H1 (cell line): ENCODE data around the gene L2HGDH. TPM values are rescaled to one million over a fixed set of nuclear protein-coding genes. Genes with fewer than 3 reads are reported as not detected.

Experiments used
- CTCF ChIA-PET: fragments of 300-600 bp; sonication (Branson Sonifier 250); formaldehyde crosslinking; loops from one replicate; lab custom pipeline; 2021; ENCODE audit not compliant: partially characterized antibody; lab: Charles Lee
- POLR2A ChIA-PET: fragments of 300-600 bp; sonication (Branson Sonifier 250); formaldehyde crosslinking; loops from one replicate; lab custom pipeline; 2021; ENCODE audit warnings: inconsistent platforms; ENCODE audit not compliant: partially characterized antibody; lab: Charles Lee
- DNase-seq, 2 experiments: peaks; one replicate each; pipeline versions ENCODE4 v3.0.0 to v3.0.0-alpha.2; 2010 to 2022; ENCODE audit warnings: low spot score in 2 of 2, low read depth in 1 of 2, mixed read lengths in 1 of 2
- FAIRE-seq: peaks from 2 replicates; lab custom pipeline; 2011; peaks lifted over from hg19 to GRCh38; lab: Jason Lieb, UNC
- H2AFZ ChIP-seq: 2 replicates; pipeline ENCODE4 v1.8.1; 2012; ENCODE audit warnings: low read length, inconsistent platforms
- H2AK5ac ChIP-seq: 2 replicates; pipeline ENCODE4 v1.6.1; 2013; ENCODE audit warnings: low read depth, low read length
- H2BK120ac ChIP-seq: replicated peaks from 2 replicates; pipeline ENCODE3; 2013; ENCODE audit warnings: low read depth, low read length, inconsistent platforms
- H2BK12ac ChIP-seq: 2 replicates; pipeline ENCODE4 v1.6.1; 2013; ENCODE audit warnings: low read depth, low read length
- H2BK15ac ChIP-seq: 2 replicates; pipeline ENCODE4 v1.6.1; 2013; ENCODE audit warnings: low read length
- H2BK20ac ChIP-seq: 2 replicates; pipeline ENCODE4 v1.6.1; 2013; ENCODE audit warnings: low read length
- H2BK5ac ChIP-seq: 2 replicates; pipeline ENCODE4 v1.6.1; 2013; ENCODE audit warnings: low read depth, low read length
- H3K14ac ChIP-seq: 2 replicates; pipeline ENCODE4 v1.6.1; 2013; ENCODE audit warnings: inconsistent platforms; ENCODE audit not compliant: insufficient read length
- H3K18ac ChIP-seq: 2 replicates; pipeline ENCODE4 v1.6.1; 2013; ENCODE audit warnings: low read length; ENCODE audit errors: extremely low read depth
- H3K23ac ChIP-seq: 2 replicates; pipeline ENCODE4 v1.6.1; 2013; ENCODE audit warnings: inconsistent platforms; ENCODE audit not compliant: insufficient read length
- H3K23me2 ChIP-seq: 2 replicates; pipeline ENCODE4 v1.6.1; 2013; ENCODE audit warnings: low read depth, low read length
- H3K27ac ChIP-seq: 2 replicates; pipeline ENCODE4 v1.6.1; 2011; ENCODE audit warnings: low read depth, low read length, inconsistent platforms
- H3K27me3 ChIP-seq, 4 experiments: replicated peaks in 1 of 4; 1 replicate in 1 of 4; 2 replicates in 3 of 4; pipeline versions ENCODE4 v1.6.1 to v1.8.1; 2011 to 2013; ENCODE audit warnings: low read length in 3 of 4, mild to moderate bottlenecking in 3 of 4, inconsistent platforms in 2 of 4, mixed read lengths in 2 of 4, moderate library complexity in 1 of 4; ENCODE audit not compliant: control insufficient read depth in 3 of 4, insufficient read depth in 3 of 4; ENCODE audit errors: extremely low read depth in 1 of 4
- H3K36me3 ChIP-seq, 4 experiments: 2 replicates each; pipeline versions ENCODE4 v1.6.1 to v1.8.1; 2011 to 2013; ENCODE audit warnings: mild to moderate bottlenecking in 4 of 4, low read length in 3 of 4, moderate library complexity in 2 of 4, control low read depth in 1 of 4, inconsistent platforms in 1 of 4; ENCODE audit not compliant: insufficient read depth in 4 of 4, control insufficient read depth in 2 of 4
- H3K4ac ChIP-seq: replicated peaks from 2 replicates; pipeline ENCODE3; 2013; ENCODE audit warnings: low read length, low read depth, mixed read lengths, inconsistent platforms; ENCODE audit not compliant: insufficient read length
- H3K4me1 ChIP-seq, 4 experiments: replicated peaks in 1 of 4; 1 replicate in 1 of 4; 2 replicates in 3 of 4; pipeline versions ENCODE4 v1.6.1 to v1.8.1; 2011 to 2013; ENCODE audit warnings: low read length in 3 of 4, inconsistent platforms in 2 of 4, mixed read lengths in 1 of 4; ENCODE audit not compliant: insufficient read depth in 4 of 4, control insufficient read depth in 3 of 4
- H3K4me2 ChIP-seq, 2 experiments: 2 replicates each; pipeline versions ENCODE4 v1.6.1 to v1.8.1; 2011 to 2013; ENCODE audit warnings: low read depth in 2 of 2, low read length in 2 of 2, control low read depth in 1 of 2, inconsistent platforms in 1 of 2, mild to moderate bottlenecking in 1 of 2; ENCODE audit not compliant: insufficient read depth in 1 of 2
- H3K4me3 ChIP-seq, 4 experiments: fragments of 200-600, 300-600 bp in 1 of 4; sonication (generic), shearing (Covaris generic), sonication (Bioruptor Twin) in 1 of 4; 2 replicates each; pipeline versions ENCODE4 v1.5.1 to v1.8.1; 2011 to 2016; ENCODE audit warnings: low read length in 4 of 4, low read depth in 3 of 4, control low read depth in 2 of 4, inconsistent platforms in 2 of 4, mild to moderate bottlenecking in 2 of 4, mixed read lengths in 1 of 4, moderate library complexity in 1 of 4; ENCODE audit not compliant: insufficient read depth in 2 of 4; ENCODE audit errors: extremely low read depth in 1 of 4
- H3K56ac ChIP-seq: replicated peaks from 2 replicates; pipeline ENCODE3; 2013; ENCODE audit warnings: low read depth, mild to moderate bottlenecking, mixed read lengths, low read length, inconsistent platforms; ENCODE audit not compliant: insufficient read length
- H3K79me1 ChIP-seq: 2 replicates; pipeline ENCODE4 v1.6.1; 2013; ENCODE audit warnings: low read depth, low read length, control low read depth
- H3K79me2 ChIP-seq, 2 experiments: 2 replicates each; pipeline versions ENCODE4 v1.6.1 to v1.8.1; 2012 to 2013; ENCODE audit warnings: low read length in 2 of 2, mild to moderate bottlenecking in 2 of 2, inconsistent platforms in 1 of 2; ENCODE audit not compliant: insufficient read depth in 2 of 2, control insufficient read depth in 1 of 2
- H3K9ac ChIP-seq, 4 experiments: replicated peaks in 1 of 4; 1 replicate in 1 of 4; 2 replicates in 3 of 4; pipeline versions ENCODE4 v1.6.1 to v1.8.1; 2011 to 2013; ENCODE audit warnings: low read depth in 3 of 4, low read length in 3 of 4, control low read depth in 2 of 4, mild to moderate bottlenecking in 2 of 4, moderate library complexity in 2 of 4, inconsistent platforms in 1 of 4; ENCODE audit errors: extremely low read depth in 1 of 4
- H3K9me3 ChIP-seq, 2 experiments: 2 replicates each; pipeline versions ENCODE4 v1.6.1 to v1.8.1; 2012 to 2013; ENCODE audit warnings: mild to moderate bottlenecking in 2 of 2, moderate library complexity in 2 of 2, control low read depth in 1 of 2, inconsistent platforms in 1 of 2, low read depth in 1 of 2, low read length in 1 of 2, mixed read lengths in 1 of 2; ENCODE audit not compliant: insufficient read depth in 2 of 2
- H4K20me1 ChIP-seq, 2 experiments: replicated peaks in 1 of 2; 2 replicates each; pipeline versions ENCODE3 to v1.8.1; 2011 to 2013; ENCODE audit warnings: inconsistent platforms in 2 of 2, low read length in 2 of 2, mild to moderate bottlenecking in 1 of 2; ENCODE audit not compliant: insufficient read depth in 2 of 2, control insufficient read depth in 1 of 2
- H4K5ac ChIP-seq: 2 replicates; pipeline ENCODE4 v1.6.1; 2013; ENCODE audit warnings: low read length, low read depth, mixed read lengths, inconsistent platforms; ENCODE audit not compliant: insufficient read length
- H4K8ac ChIP-seq: 2 replicates; pipeline ENCODE4 v1.8.0; 2013; ENCODE audit warnings: mild to moderate bottlenecking, moderate library complexity, low read length, inconsistent platforms; ENCODE audit not compliant: insufficient read depth; ENCODE audit errors: extremely low read depth
- H4K91ac ChIP-seq: replicated peaks from 2 replicates; pipeline ENCODE3; 2013; ENCODE audit warnings: low read length, mixed read lengths, inconsistent platforms; ENCODE audit not compliant: insufficient read length
- ASH2L ChIP-seq: fragments of 200-600, 300-600 bp; sonication (generic); IDR thresholded peaks from one replicate; pipeline ENCODE4 v1.7.1; 2017; ENCODE audit warnings: low read length
- EGR1 ChIP-seq: IDR thresholded peaks from 2 replicates; pipeline ENCODE4 v1.6.1; 2011; ENCODE audit warnings: low read depth, low read length, borderline replicate concordance
- HDAC2 ChIP-seq, 2 experiments: fragments of 300-600 bp in 1 of 2; sonication (generic) in 1 of 2; IDR thresholded peaks; 2 replicates each; pipeline ENCODE4 v1.6.1; 2011 to 2012; ENCODE audit warnings: low read depth in 2 of 2, low read length in 2 of 2, mild to moderate bottlenecking in 2 of 2, moderate library complexity in 2 of 2, borderline replicate concordance in 1 of 2, inconsistent platforms in 1 of 2
- HDAC6 ChIP-seq: IDR thresholded peaks from one replicate; pipeline ENCODE4 v1.7.1; 2012; ENCODE audit warnings: low read depth, mild to moderate bottlenecking, inconsistent platforms, low read length, moderate library complexity
- KDM1A ChIP-seq: fragments of 200-600, 300-600 bp; sonication (generic); IDR thresholded peaks from 2 replicates; pipeline ENCODE4 v1.7.1; 2016; ENCODE audit warnings: mild to moderate bottlenecking, low read length, borderline replicate concordance
- KDM4A ChIP-seq: IDR thresholded peaks from one replicate; pipeline ENCODE4 v1.7.1; 2012; ENCODE audit warnings: low read depth, mild to moderate bottlenecking, moderate library complexity, low read length, inconsistent platforms; ENCODE audit not compliant: severe bottlenecking
- NRF1 ChIP-seq: IDR thresholded peaks from 2 replicates; pipeline ENCODE4 v1.6.1; 2011; ENCODE audit warnings: mild to moderate bottlenecking, low read depth, low read length, improper control_type of control experiment
- SIN3A ChIP-seq, 2 experiments: IDR thresholded peaks in 1 of 2; conservative IDR thresholded peaks in 1 of 2; 2 replicates each; pipeline ENCODE4 v1.6.1; 2011 to 2012; ENCODE audit warnings: low read length in 2 of 2, improper control_type of control experiment in 1 of 2, low read depth in 1 of 2, mild to moderate bottlenecking in 1 of 2
- SP4 ChIP-seq: IDR thresholded peaks from 2 replicates; pipeline ENCODE4 v1.6.1; 2012; ENCODE audit warnings: low read length, inconsistent platforms
- WGBS, 2 experiments: shearing (Covaris generic) in 1 of 2; methylation state at CpG; one replicate each; pipeline versions ENCODE4 v1.1.6 to v1.1.7; 2013 to 2015; ENCODE audit warnings: low lambda C conversion rate in 2 of 2, mixed read lengths in 2 of 2, inconsistent platforms in 1 of 2, low coverage in 1 of 2, missing lambda C conversion rate in 1 of 2; ENCODE audit not compliant: insufficient replicate concordance in 2 of 2, insufficient coverage in 1 of 2, insufficient read length in 1 of 2; ENCODE audit errors: extremely low coverage in 1 of 2, missing lambda C conversion rate in 1 of 2; 5-methylcytosine and 5-hydroxymethylcytosine counted together
- polyA plus RNA-seq, 7 experiments: library from polyadenylated mRNA; depleted of rRNA in 3 of 7; stranded (reverse) in 5 of 7; unstranded in 2 of 7; fragments of >200 nt in 5 of 7; fragments of 200-250 nt in 2 of 7; gene quantifications; 1 replicate in 5 of 7; 2 replicates in 1 of 7; 4 replicates in 1 of 7; pipeline versions ENCODE4 v1.2.1 to v1.2.3, GENCODE V29; 2011 to 2013; ENCODE audit warnings: missing spikeins in 2 of 7, mixed read lengths in 2 of 7
- total RNA-seq: library from RNA; stranded (reverse); fragmentation: NEBNext Ultra II Directional; extraction: Animal tissue kit (Norgen Biotek cat#: 25700); gene quantifications from 2 replicates; pipeline ENCODE4 v1.2.1, GENCODE V29; 2021
- TF ChIP-seq, protein P1 (sequence below): IDR thresholded peaks from 2 replicates; pipeline ENCODE4 v1.6.1; 2012; ENCODE audit warnings: inconsistent platforms

The L2HGDH gene
- total and polyA plus RNA-seq, 2 of the 8 experiments (the other 6 are each of a cell fraction or from before 2014, with no cell fraction given), result 12.2 to 28.6 TPM

- CTCF ChIA-PET, result interaction anchor here (0.6 kb wide), 2 partner anchors 11 to 50 kb away, joined by 3 read pairs; no protein-coding TSS in a partner anchor
- H3K18ac ChIP-seq, result peak within 1 kb of the TSS; percentile 52; the same call in 1 of the 2 replicates
- H4K91ac ChIP-seq, result peak within 1 kb of the TSS; percentile 91
- H3K36me3 ChIP-seq, result no peaks in the 10 kb centered on the region
- no peaks in the 10 kb centered on the region for H4K20me1 ChIP-seq
- peak within 1 kb of the TSS; percentile 90 for H3K56ac ChIP-seq
- peak within 1 kb of the TSS; percentile 97 for H4K5ac ChIP-seq
- H3K27me3 ChIP-seq, result peaks cover 0 to 5% (median 0%) of the 10 kb centered on the region in 4 experiments; a peak in 2 of 7 replicates
- no peaks in the 10 kb centered on the region; a peak in 1 of 7 replicates for H3K4me1 ChIP-seq
- H4K8ac ChIP-seq, result peak within 1 kb of the TSS; percentile 89
- H3K4ac ChIP-seq, result no peak within 1 kb of the TSS
- 2% methylated on average over 44 of the region's 90 CpGs; no CpG with 5 or more reads in 1 of the 2 experiments for WGBS, 2 experiments
- no peak within 1 kb of the TSS for H2BK5ac ChIP-seq
- peaks cover 0 to 22% of the 10 kb centered on the region in 2 experiments; a peak in 3 of 4 replicates for H3K79me2 ChIP-seq
- FAIRE-seq, result no peak
- H3K23ac ChIP-seq, result no peak within 1 kb of the TSS
- no peak within 1 kb of the TSS for H2BK120ac ChIP-seq
- no peak within 1 kb of the TSS for H2BK12ac ChIP-seq
- peak within 1 kb of the TSS; percentile 11; the same call in 1 of the 2 replicates for H3K27ac ChIP-seq
- H3K14ac ChIP-seq, result no peak within 1 kb of the TSS
- peak within 1 kb of the TSS; percentile 85 to 93 for H3K4me2 ChIP-seq
- H2BK20ac ChIP-seq, result no peak within 1 kb of the TSS
- POLR2A ChIA-PET, result interaction anchor here (0.6 to 1.5 kb wide), 10 partner anchors 10 to 379 kb away, joined by 3 to 6 read pairs (median 4); partner anchors contain the start of genes NEMF and VCPKMT
- H3K23me2 ChIP-seq, result peaks cover 3% of the 10 kb centered on the region; the same call in 1 of the 2 replicates
- H3K4me3 ChIP-seq, result peak within 1 kb of the TSS; percentile 63 to 96 (median 82)
- peak; percentile 47 to 93 for DNase-seq
- peak within 1 kb of the TSS; percentile 58 to 89 (median 69) for H3K9ac ChIP-seq
- H3K9me3 ChIP-seq, result no peaks in the 10 kb centered on the region
- peak within 1 kb of the TSS; percentile 87 for H2AFZ ChIP-seq
- H3K79me1 ChIP-seq, result no peaks in the 10 kb centered on the region
- no peak within 1 kb of the TSS for H2AK5ac ChIP-seq
- H2BK15ac ChIP-seq, result no peak within 1 kb of the TSS
- TF ChIP-seq NRF1 (peak; percentile 64), HDAC2 (IDR thresholded peaks at IDR 0.05; ENCODE audit: borderline replicate concordance in 1 of 2, low read depth in 2 of 2, low read length in 2 of 2) (peak in 1 of 2 experiments; percentile 55; a peak in 1 of 4 replicates), EGR1 (peak; percentile 42; the same call in 1 of the 2 replicates), KDM1A (no peak), ASH2L (peak; percentile 52), SP4 (no peak), HDAC6 (no peak), SIN3A (conservative IDR thresholded peaks at IDR 0.05 in 1 of 2, IDR thresholded peaks at IDR 0.05 in 1 of 2; ENCODE audit: low read depth in 1 of 2, low read length in 2 of 2) (peak; percentile 15 to 62; a peak in 1 of 4 replicates), KDM4A (peak; percentile 59)
- TF ChIP-seq, protein P1, sequence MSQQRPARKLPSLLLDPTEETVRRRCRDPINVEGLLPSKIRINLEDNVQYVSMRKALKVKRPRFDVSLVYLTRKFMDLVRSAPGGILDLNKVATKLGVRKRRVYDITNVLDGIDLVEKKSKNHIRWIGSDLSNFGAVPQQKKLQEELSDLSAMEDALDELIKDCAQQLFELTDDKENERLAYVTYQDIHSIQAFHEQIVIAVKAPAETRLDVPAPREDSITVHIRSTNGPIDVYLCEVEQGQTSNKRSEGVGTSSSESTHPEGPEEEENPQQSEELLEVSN, result no peak
Measured at GRCh38 chr14:50231475-50232275, 80.4 kb downstream of the L2HGDH start, which contains the start of gene SOS2. Gene SOS2 (minus strand): TSS chr14:50231578. CDS start chr14:50231283, 295 bp downstream.
